HG02571 (cell line): ENCODE data around the gene FAT2.

Experiments
- ATAC-seq: cut with Tn5 transposase; IDR thresholded peaks from one replicate; pipeline ENCODE4 v1.9.1; 2021; ENCODE audit warnings: mild to moderate bottlenecking, moderate library complexity; ENCODE audit not compliant: unreplicated experiment

FAT2 gene

GRCh38 chr5:151557951-151558350, 33.2 kb downstream of the FAT2 start:
- no peak for ATAC-seq

- no peak for ATAC-seq
Measured at GRCh38 chr5:151557466-151557865, 33.7 kb downstream of the FAT2 start.

GRCh38 chr5:151556806-151557205, 34.3 kb downstream of the FAT2 start:
- ATAC-seq: no peak

GRCh38 chr5:151555760-151556576, 35.2 kb downstream of the FAT2 start:
- ATAC-seq: no peak

GRCh38 chr5:151553695-151554094, 37.4 kb downstream of the FAT2 start:
- no peak for ATAC-seq

GRCh38 chr5:151553130-151553670, 37.9 kb downstream of the FAT2 start:
- no peak for ATAC-seq

- no peak for ATAC-seq
Measured at GRCh38 chr5:151551985-151552384, 39.1 kb downstream of the FAT2 start.

GRCh38 chr5:151550146-151550545, 41.0 kb downstream of the FAT2 start:
- no peak for ATAC-seq

GRCh38 chr5:151549713-151550112, 41.4 kb downstream of the FAT2 start:
- ATAC-seq: no peak

- ATAC-seq: no peak
Measured at GRCh38 chr5:151547364-151547763, 43.8 kb downstream of the FAT2 start.

- no peak for ATAC-seq
Measured at GRCh38 chr5:151541571-151541970, 49.6 kb downstream of the FAT2 start.
